HL-60/S4 (cell line): Measurements from ENCODE around the gene TJP2.
"Not testable (repeated sequence)": the region's sequence is repeated elsewhere in the genome, so short reads cannot be mapped to it uniquely, and the experiment has no call there.

Experiments used
- in situ Hi-C: fragments of 300-500 bp; cut with MboI; formaldehyde crosslinking; loops from 2 replicates; pipeline ENCODE4 v1.14.3; 2022; ENCODE audit warnings: low sequenced_read_pairs

TJP2 gene

GRCh38 chr9:69157751-69158466, 16.2 kb upstream of the TJP2 start:
- in situ Hi-C loops, result no loop called here

- in situ Hi-C loops, result no loop called here
These were observed 15.6 kb upstream of the TJP2 start for GRCh38 chr9:69158471-69158870.

- in situ Hi-C loops, result not testable (repeated sequence)
These were observed 9.5 kb upstream of the TJP2 start for GRCh38 chr9:69164573-69164972.

GRCh38 chr9:69165581-69165980, 8.5 kb upstream of the TJP2 start:
- in situ Hi-C loops, result no loop called here

GRCh38 chr9:69168709-69169217, 5.3 kb upstream of the TJP2 start:
- in situ Hi-C loops, result no loop called here

GRCh38 chr9:69170231-69170630, 3.8 kb upstream of the TJP2 start:
- in situ Hi-C loops, result no loop called here

GRCh38 chr9:69171049-69171448, 3.0 kb upstream of the TJP2 start:
- in situ Hi-C loops, result no loop called here

GRCh38 chr9:69171517-69171916, 2.6 kb upstream of the TJP2 start:
- in situ Hi-C loops, result no loop called here

GRCh38 chr9:69172895-69173294, 1.2 kb upstream of the TJP2 start:
- in situ Hi-C loops, result no loop called here

- in situ Hi-C loops, result no loop called here
These were observed 583 bp upstream of the TJP2 start for GRCh38 chr9:69173497-69173890.

- in situ Hi-C loops, result no loop called here
These were observed 763 bp downstream of the TJP2 start for GRCh38 chr9:69174616-69175463.

- in situ Hi-C loops, result no loop called here
These were observed 1.4 kb downstream of the TJP2 start for GRCh38 chr9:69175486-69175885.

GRCh38 chr9:69176471-69177171, 2.5 kb downstream of the TJP2 start:
- in situ Hi-C loops, result no loop called here

GRCh38 chr9:69178583-69179011, 4.5 kb downstream of the TJP2 start:
- in situ Hi-C loops, result no loop called here

- in situ Hi-C loops, result no loop called here
These were observed 5.0 kb downstream of the TJP2 start for GRCh38 chr9:69179037-69179436.

- in situ Hi-C loops, result no loop called here
These were observed 6.1 kb downstream of the TJP2 start for GRCh38 chr9:69180200-69180599.

GRCh38 chr9:69180670-69181069, 6.6 kb downstream of the TJP2 start:
- in situ Hi-C loops, result no loop called here

GRCh38 chr9:69181908-69182353, 7.9 kb downstream of the TJP2 start:
- in situ Hi-C loops, result no loop called here

- in situ Hi-C loops, result no loop called here
These were observed 10.2 kb downstream of the TJP2 start for GRCh38 chr9:69184266-69184665.

GRCh38 chr9:69186841-69187611, 12.9 kb downstream of the TJP2 start:
- in situ Hi-C loops, result no loop called here

- in situ Hi-C loops, result no loop called here
These were observed 14.9 kb downstream of the TJP2 start for GRCh38 chr9:69188975-69189374.
